ENCODE measurements around the gene CFHR1. TPM values are rescaled to one million over a fixed set of nuclear protein-coding genes. Genes with fewer than 3 reads are reported as not detected.
"Not testable (repeated sequence)": the region's sequence is repeated elsewhere in the genome, so short reads cannot be mapped to it uniquely, and the experiment has no call there.

CFHR1 gene
- total RNA-seq, result under 1 TPM in 2 of 3 donors, not detected in 1; 0.28 to 0.43 TPM
- long read RNA-seq, donor 1, result 0 reads
- long read RNA-seq, donor 2, result 0 reads

DNA sequence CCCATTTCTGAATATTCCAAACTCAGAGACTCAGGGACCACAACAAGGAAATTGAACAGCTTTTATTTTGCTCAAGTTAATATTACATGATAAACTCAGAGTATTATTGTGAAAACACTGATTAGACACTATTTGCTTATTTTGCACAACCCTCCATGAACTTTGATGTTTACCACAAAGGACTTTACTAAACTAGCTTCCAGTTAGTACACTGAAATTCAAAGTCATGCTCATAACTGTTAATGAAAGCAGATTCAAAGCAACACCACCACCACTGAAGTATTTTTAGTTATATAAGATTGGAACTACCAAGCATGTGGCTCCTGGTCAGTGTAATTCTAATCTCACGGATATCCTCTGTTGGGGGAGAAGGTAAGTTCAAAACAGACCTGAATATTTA lies at the start of gene CFHR1:
Gene CFHR1 (plus strand): TSS at position 201 of the 400 bp plus-strand sequence. CDS start 114 bp downstream, at position 315.
- H3K36me3 ChIP-seq (ENCODE audit: low read depth); intact Hi-C loops (cut with DNase I, micrococcal nuclease); H3K4me1 ChIP-seq (ENCODE audit: low read depth); ATAC-seq; H3K9me3 ChIP-seq; DNase-seq; H3K4me3 ChIP-seq: not testable (repeated sequence)

DNA sequence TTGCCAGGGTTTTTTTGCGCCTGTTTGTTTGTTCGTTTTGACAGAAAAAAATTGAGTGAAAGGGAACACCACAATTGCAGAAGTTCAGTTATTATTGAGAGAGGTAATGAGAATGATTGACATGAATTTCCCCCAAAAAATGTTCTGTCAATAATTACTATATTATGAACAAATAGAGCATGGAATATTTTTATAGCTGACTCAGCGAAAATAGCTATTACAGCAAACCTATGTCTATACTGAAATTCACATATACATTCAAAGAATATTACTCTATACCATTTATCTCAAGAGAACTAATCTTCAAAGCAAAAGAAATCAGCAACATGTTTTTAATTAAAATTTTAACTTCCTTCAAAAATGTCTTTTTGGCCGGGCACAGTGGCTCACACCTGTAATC lies 49.7 kb upstream of the CFHR1 start:
- H3K4me1 ChIP-seq (ENCODE audit: low read depth); DNase-seq; intact Hi-C loops (cut with DNase I, micrococcal nuclease); H3K4me3 ChIP-seq; ATAC-seq; H3K36me3 ChIP-seq (ENCODE audit: low read depth); H3K9me3 ChIP-seq: not testable (repeated sequence)

- H3K9me3 ChIP-seq, result no peaks in the 10 kb centered on the region
- intact Hi-C loops (cut with DNase I, micrococcal nuclease), result no loop called here
- no peak for TF ChIP-seq CTCF (IDR thresholded peaks at IDR 0.05)
- DNase-seq, result no peak
- no peaks in the 10 kb centered on the region for H3K4me1 ChIP-seq (ENCODE audit: low read depth)
- no peak for ATAC-seq
- H3K36me3 ChIP-seq (ENCODE audit: low read depth), result no peaks in the 10 kb centered on the region
- no peak overlapping the region for H3K4me3 ChIP-seq
Observed at GRCh38 chr1:196773713-196774112, 45.8 kb upstream of the CFHR1 start.

- no peak for ATAC-seq
Observed at GRCh38 chr1:196774175-196774574, 45.4 kb upstream of the CFHR1 start.

DNA sequence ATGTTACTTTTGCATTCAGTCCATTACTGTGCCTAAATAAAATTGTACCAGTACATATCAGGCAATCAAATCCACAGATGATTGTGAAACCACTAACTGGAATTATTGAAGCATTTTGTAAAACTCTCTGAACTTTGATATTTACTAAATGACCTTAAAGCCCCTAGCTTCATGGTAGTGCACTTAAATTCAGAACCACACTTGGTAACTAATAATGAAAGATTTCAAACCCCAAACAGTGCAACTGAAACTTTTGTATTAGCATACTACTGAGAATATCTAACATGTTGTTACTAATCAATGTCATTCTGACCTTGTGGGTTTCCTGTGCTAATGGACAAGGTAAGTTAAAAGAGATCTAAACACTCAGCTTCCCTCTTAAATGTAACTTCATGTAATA lies 44.9 kb upstream of the CFHR1 start, which contains the start of gene CFHR3:
Gene CFHR3 (plus strand): TSS at position 238 of the 400 bp plus-strand sequence. CDS start 47 bp downstream, at position 285.
- no peak for DNase-seq
- intact Hi-C loops (cut with DNase I, micrococcal nuclease), result no loop called here
- no peak for TF ChIP-seq CTCF (IDR thresholded peaks at IDR 0.05)
- Histone ChIP-seq H3K4me1 (ENCODE audit: low read depth) (no peaks in the 10 kb centered on the region), H3K4me3 (no peak within 1 kb of the TSS), H3K9me3 (no peaks in the 10 kb centered on the region), H3K36me3 (ENCODE audit: low read depth) (no peaks in the 10 kb centered on the region)
- ATAC-seq, result no peak

More at GRCh38 chr1:196774175-196774574, 45.4 kb upstream of the CFHR1 start:
- Histone ChIP-seq H3K4me1 (ENCODE audit: low read depth) (no peaks in the 10 kb centered on the region), H3K36me3 (ENCODE audit: low read depth) (no peaks in the 10 kb centered on the region), H3K4me3 (no peak overlapping the region), H3K9me3 (no peaks in the 10 kb centered on the region)
- DNase-seq, result no peak
- intact Hi-C loops (cut with DNase I, micrococcal nuclease), result no loop called here
- no peak for TF ChIP-seq CTCF (IDR thresholded peaks at IDR 0.05)

GRCh38 chr1:196777603-196778002 lies 41.9 kb upstream of the CFHR1 start:
- Histone ChIP-seq H3K4me3 (no peak overlapping the region), H3K4me1 (ENCODE audit: low read depth) (no peaks in the 10 kb centered on the region), H3K36me3 (ENCODE audit: low read depth) (no peaks in the 10 kb centered on the region), H3K9me3 (no peaks in the 10 kb centered on the region)
- no peak for TF ChIP-seq CTCF (IDR thresholded peaks at IDR 0.05)
- no peak for DNase-seq
- no peak for ATAC-seq
- intact Hi-C loops (cut with DNase I, micrococcal nuclease), result no loop called here

- Histone ChIP-seq H3K4me3 (no peak overlapping the region), H3K36me3 (ENCODE audit: low read depth) (no peaks in the 10 kb centered on the region), H3K9me3 (no peaks in the 10 kb centered on the region), H3K4me1 (ENCODE audit: low read depth) (no peaks in the 10 kb centered on the region)
- DNase-seq, result no peak
- no peak for TF ChIP-seq CTCF (IDR thresholded peaks at IDR 0.05)
- intact Hi-C loops (cut with DNase I, micrococcal nuclease), result no loop called here
- ATAC-seq, result no peak
Observed at GRCh38 chr1:196779093-196779492, 40.4 kb upstream of the CFHR1 start.

GRCh38 chr1:196791252-196791651 lies 28.3 kb upstream of the CFHR1 start:
- H3K4me1 ChIP-seq (ENCODE audit: low read depth); intact Hi-C loops (cut with DNase I, micrococcal nuclease); H3K9me3 ChIP-seq; H3K4me3 ChIP-seq; ATAC-seq; DNase-seq; H3K36me3 ChIP-seq (ENCODE audit: low read depth): not testable (repeated sequence)

- not testable (repeated sequence) for DNase-seq; H3K4me3 ChIP-seq; H3K4me1 ChIP-seq (ENCODE audit: low read depth)
Observed at GRCh38 chr1:196794103-196794502, 25.4 kb upstream of the CFHR1 start.

More at GRCh38 chr1:196794103-196794502, 25.4 kb upstream of the CFHR1 start:
- intact Hi-C loops (cut with DNase I, micrococcal nuclease); H3K36me3 ChIP-seq (ENCODE audit: low read depth); ATAC-seq; H3K9me3 ChIP-seq: not testable (repeated sequence)
